Activated CD4-positive, alpha-beta T cell treated with anti-CD3 and anti-CD28 coated beads for 24 hours (primary cell): ENCODE measurements around the gene PSG1.
"Not testable (repeated sequence)": the region's sequence is repeated elsewhere in the genome, so short reads cannot be mapped to it uniquely, and the experiment has no call there.

Source experiments
- DNase-seq, 2 donors: peaks; one replicate each; pipeline ENCODE4 v3.0.0-alpha.2; 2020; ENCODE audit warnings: low read depth in 2 of 2

The PSG1 gene

GRCh38 chr19:42881279-42881678 is 1.8 kb upstream of the PSG1 start:
- DNase-seq = not testable (repeated sequence)

- DNase-seq = not testable (repeated sequence)
Measured at GRCh38 chr19:42880621-42881020, 1.1 kb upstream of the PSG1 start.

GRCh38 chr19:42876596-42876995 is 2.9 kb downstream of the PSG1 start:
- DNase-seq = not testable (repeated sequence)

- DNase-seq = not testable (repeated sequence)
Measured at GRCh38 chr19:42875881-42876280, 3.6 kb downstream of the PSG1 start.

- DNase-seq = not testable (repeated sequence)
Measured at GRCh38 chr19:42874901-42875813, 4.4 kb downstream of the PSG1 start.

GRCh38 chr19:42874136-42874535 is 5.4 kb downstream of the PSG1 start:
- DNase-seq = not testable (repeated sequence)

GRCh38 chr19:42872608-42873007 is 6.9 kb downstream of the PSG1 start:
- DNase-seq = no peak

- DNase-seq = no peak
Measured at GRCh38 chr19:42857544-42857867, 22.0 kb downstream of the PSG1 start.

- DNase-seq = not testable (repeated sequence)
Measured at GRCh38 chr19:42856866-42857543, 22.5 kb downstream of the PSG1 start.

GRCh38 chr19:42854745-42855144 is 24.8 kb downstream of the PSG1 start:
- DNase-seq = not testable (repeated sequence)

GRCh38 chr19:42853231-42853630 is 26.3 kb downstream of the PSG1 start:
- DNase-seq = not testable (repeated sequence)

GRCh38 chr19:42852821-42853220 is 26.7 kb downstream of the PSG1 start:
- DNase-seq = not testable (repeated sequence)

- not testable (repeated sequence) for DNase-seq
Measured at GRCh38 chr19:42851718-42852280, 27.7 kb downstream of the PSG1 start.

GRCh38 chr19:42850981-42851717 is 28.4 kb downstream of the PSG1 start:
- DNase-seq = no peak

- no peak for DNase-seq
Measured at GRCh38 chr19:42846597-42846996, 32.9 kb downstream of the PSG1 start.

GRCh38 chr19:42843631-42844030 is 35.9 kb downstream of the PSG1 start:
- not testable (repeated sequence) for DNase-seq

GRCh38 chr19:42832746-42833442 is 46.6 kb downstream of the PSG1 start:
- not testable (repeated sequence) for DNase-seq

- DNase-seq = not testable (repeated sequence)
Measured at GRCh38 chr19:42832023-42832680, 47.4 kb downstream of the PSG1 start.

GRCh38 chr19:42831221-42832019 is 48.1 kb downstream of the PSG1 start:
- no peak for DNase-seq
